ENCODE measurements around the gene HSPA13.

DNA sequence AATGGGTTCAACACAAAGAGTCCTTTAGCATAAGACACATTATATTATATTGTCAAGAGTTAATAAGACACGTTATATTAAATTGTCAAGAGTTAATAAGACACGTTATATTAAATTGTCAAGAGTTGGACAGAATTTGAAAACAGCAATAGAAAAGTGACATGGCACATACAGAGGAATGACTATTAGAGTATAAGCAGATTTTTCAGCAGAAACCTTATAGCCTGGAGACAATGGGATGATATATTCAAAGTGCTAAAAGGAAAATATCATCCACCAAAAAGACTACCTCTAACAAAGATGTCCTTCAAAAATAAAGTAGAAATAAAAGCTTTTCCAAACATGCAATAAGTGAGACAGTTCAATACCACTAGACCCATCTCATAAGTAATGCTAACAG is 36.0 kb upstream of the HSPA13 start:
- TF ChIP-seq, protein P1, sequence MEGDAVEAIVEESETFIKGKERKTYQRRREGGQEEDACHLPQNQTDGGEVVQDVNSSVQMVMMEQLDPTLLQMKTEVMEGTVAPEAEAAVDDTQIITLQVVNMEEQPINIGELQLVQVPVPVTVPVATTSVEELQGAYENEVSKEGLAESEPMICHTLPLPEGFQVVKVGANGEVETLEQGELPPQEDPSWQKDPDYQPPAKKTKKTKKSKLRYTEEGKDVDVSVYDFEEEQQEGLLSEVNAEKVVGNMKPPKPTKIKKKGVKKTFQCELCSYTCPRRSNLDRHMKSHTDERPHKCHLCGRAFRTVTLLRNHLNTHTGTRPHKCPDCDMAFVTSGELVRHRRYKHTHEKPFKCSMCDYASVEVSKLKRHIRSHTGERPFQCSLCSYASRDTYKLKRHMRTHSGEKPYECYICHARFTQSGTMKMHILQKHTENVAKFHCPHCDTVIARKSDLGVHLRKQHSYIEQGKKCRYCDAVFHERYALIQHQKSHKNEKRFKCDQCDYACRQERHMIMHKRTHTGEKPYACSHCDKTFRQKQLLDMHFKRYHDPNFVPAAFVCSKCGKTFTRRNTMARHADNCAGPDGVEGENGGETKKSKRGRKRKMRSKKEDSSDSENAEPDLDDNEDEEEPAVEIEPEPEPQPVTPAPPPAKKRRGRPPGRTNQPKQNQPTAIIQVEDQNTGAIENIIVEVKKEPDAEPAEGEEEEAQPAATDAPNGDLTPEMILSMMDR (IDR thresholded peaks at IDR 0.05): no peak
- TF ChIP-seq SMC3 (IDR thresholded peaks at IDR 0.05) (no peak), POLR2A (IDR thresholded peaks at IDR 0.05; ENCODE audit: low read length) (no peak), RAD21 (conservative IDR thresholded peaks at IDR 0.05 in 1 of 2, IDR thresholded peaks at IDR 0.05 in 1 of 2) (no peak), JUNB (IDR thresholded peaks at IDR 0.05) (no peak), MAFK (IDR thresholded peaks at IDR 0.05; ENCODE audit: partially characterized antibody) (no peak), CHD2 (IDR thresholded peaks at IDR 0.05; ENCODE audit: low read length, partially characterized antibody) (no peak), HOXB13 (CRISPR knock-in tag; IDR thresholded peaks at IDR 0.05; ENCODE audit: low read depth) (no peak), CEBPB (IDR thresholded peaks at IDR 0.05) (no peak)
- TF ChIP-seq, protein P2, sequence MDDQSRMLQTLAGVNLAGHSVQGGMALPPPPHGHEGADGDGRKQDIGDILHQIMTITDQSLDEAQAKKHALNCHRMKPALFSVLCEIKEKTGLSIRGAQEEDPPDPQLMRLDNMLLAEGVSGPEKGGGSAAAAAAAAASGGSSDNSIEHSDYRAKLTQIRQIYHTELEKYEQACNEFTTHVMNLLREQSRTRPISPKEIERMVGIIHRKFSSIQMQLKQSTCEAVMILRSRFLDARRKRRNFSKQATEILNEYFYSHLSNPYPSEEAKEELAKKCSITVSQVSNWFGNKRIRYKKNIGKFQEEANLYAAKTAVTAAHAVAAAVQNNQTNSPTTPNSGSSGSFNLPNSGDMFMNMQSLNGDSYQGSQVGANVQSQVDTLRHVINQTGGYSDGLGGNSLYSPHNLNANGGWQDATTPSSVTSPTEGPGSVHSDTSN (IDR thresholded peaks at IDR 0.05): no peak
- TF ChIP-seq, protein P3, sequence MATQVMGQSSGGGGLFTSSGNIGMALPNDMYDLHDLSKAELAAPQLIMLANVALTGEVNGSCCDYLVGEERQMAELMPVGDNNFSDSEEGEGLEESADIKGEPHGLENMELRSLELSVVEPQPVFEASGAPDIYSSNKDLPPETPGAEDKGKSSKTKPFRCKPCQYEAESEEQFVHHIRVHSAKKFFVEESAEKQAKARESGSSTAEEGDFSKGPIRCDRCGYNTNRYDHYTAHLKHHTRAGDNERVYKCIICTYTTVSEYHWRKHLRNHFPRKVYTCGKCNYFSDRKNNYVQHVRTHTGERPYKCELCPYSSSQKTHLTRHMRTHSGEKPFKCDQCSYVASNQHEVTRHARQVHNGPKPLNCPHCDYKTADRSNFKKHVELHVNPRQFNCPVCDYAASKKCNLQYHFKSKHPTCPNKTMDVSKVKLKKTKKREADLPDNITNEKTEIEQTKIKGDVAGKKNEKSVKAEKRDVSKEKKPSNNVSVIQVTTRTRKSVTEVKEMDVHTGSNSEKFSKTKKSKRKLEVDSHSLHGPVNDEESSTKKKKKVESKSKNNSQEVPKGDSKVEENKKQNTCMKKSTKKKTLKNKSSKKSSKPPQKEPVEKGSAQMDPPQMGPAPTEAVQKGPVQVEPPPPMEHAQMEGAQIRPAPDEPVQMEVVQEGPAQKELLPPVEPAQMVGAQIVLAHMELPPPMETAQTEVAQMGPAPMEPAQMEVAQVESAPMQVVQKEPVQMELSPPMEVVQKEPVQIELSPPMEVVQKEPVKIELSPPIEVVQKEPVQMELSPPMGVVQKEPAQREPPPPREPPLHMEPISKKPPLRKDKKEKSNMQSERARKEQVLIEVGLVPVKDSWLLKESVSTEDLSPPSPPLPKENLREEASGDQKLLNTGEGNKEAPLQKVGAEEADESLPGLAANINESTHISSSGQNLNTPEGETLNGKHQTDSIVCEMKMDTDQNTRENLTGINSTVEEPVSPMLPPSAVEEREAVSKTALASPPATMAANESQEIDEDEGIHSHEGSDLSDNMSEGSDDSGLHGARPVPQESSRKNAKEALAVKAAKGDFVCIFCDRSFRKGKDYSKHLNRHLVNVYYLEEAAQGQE (IDR thresholded peaks at IDR 0.05): no peak
